HepG2 (cell line): ENCODE data around the gene MYO1B. TPM values are rescaled to one million over a fixed set of nuclear protein-coding genes. Genes with fewer than 3 reads are reported as not detected.

Experiments used
- BHLHE40 ChIP-seq: IDR thresholded peaks from 2 replicates; pipeline ENCODE4 v1.6.1; 2011; ENCODE audit warnings: low read length, improper control_type of control experiment
- NRL ChIP-seq: sonication (generic); formaldehyde crosslinking; IDR thresholded peaks from 2 replicates; pipeline ENCODE4 v1.5.0; 2020; ENCODE audit warnings: missing genetic modification reagents, mild to moderate bottlenecking, moderate library complexity, borderline replicate concordance
- PAWR ChIP-seq: sonication (generic); formaldehyde crosslinking; IDR thresholded peaks from 2 replicates; pipeline ENCODE4 v1.4.0; 2020; ENCODE audit warnings: missing genetic modification reagents, mild to moderate bottlenecking, borderline replicate concordance
- PAX8 ChIP-seq: sonication (generic); formaldehyde crosslinking; IDR thresholded peaks from 2 replicates; pipeline ENCODE4 v1.8.0; 2022; ENCODE audit warnings: mild to moderate bottlenecking, missing genetic modification reagents, borderline replicate concordance
- SOX5 ChIP-seq: IDR thresholded peaks from 2 replicates; pipeline ENCODE4 v1.6.1; 2016; ENCODE audit warnings: borderline replicate concordance
- SP140L ChIP-seq: sonication (generic); formaldehyde crosslinking; IDR thresholded peaks from 2 replicates; pipeline ENCODE4 v1.4.0; 2020; ENCODE audit warnings: missing genetic modification reagents, borderline replicate concordance
- SRSF1 ChIP-seq: fragments of 200-400 bp; formaldehyde crosslinking; optimal IDR thresholded peaks from 2 replicates; pipeline ENCODE3; 2017; ENCODE audit warnings: mild to moderate bottlenecking, low read depth, low read length, moderate library complexity
- THYN1 ChIP-seq: sonication (generic); formaldehyde crosslinking; IDR thresholded peaks from 2 replicates; pipeline ENCODE4 v1.8.1; 2023; ENCODE audit warnings: low read depth, mild to moderate bottlenecking, moderate library complexity, missing genetic modification reagents, borderline replicate concordance
- ZFAT ChIP-seq: sonication (generic); formaldehyde crosslinking; conservative IDR thresholded peaks from 2 replicates; pipeline ENCODE4 v1.8.1; 2023; ENCODE audit warnings: missing genetic modification reagents, inconsistent platforms
- ZKSCAN8 ChIP-seq: IDR thresholded peaks from 2 replicates; pipeline ENCODE4 v1.6.1; 2016; ENCODE audit warnings: borderline replicate concordance, missing genetic modification reagents, missing compliant biosample characterization
- ZNF460 ChIP-seq: sonication (generic); formaldehyde crosslinking; IDR thresholded peaks from 2 replicates; pipeline ENCODE4 v1.5.1; 2020; ENCODE audit warnings: missing genetic modification reagents, mild to moderate bottlenecking, borderline replicate concordance
- ZNF883 ChIP-seq: sonication (generic); formaldehyde crosslinking; IDR thresholded peaks from 2 replicates; pipeline ENCODE4 v1.5.1; 2020; ENCODE audit warnings: mild to moderate bottlenecking, missing genetic modification reagents; ENCODE audit errors: not compliant biosample characterization
- polyA plus RNA-seq, 8 experiments: library from polyadenylated mRNA; depleted of rRNA in 3 of 8; stranded (reverse) in 7 of 8; unstranded in 1 of 8; fragments of >200 nt; fragmentation: Illumina TruSeq in 4 of 8; extraction: Trizol in 4 of 8; gene quantifications; 2 replicates each; pipeline versions ENCODE4 v1.2.1 to v1.2.3, GENCODE V29; 2011 to 2016; ENCODE audit warnings: low read depth in 4 of 8, missing spikeins in 1 of 8, mixed read lengths in 1 of 8; ENCODE audit not compliant: insufficient read depth in 1 of 8
- total RNA-seq, 5 experiments: library from RNA; depleted of rRNA; stranded (reverse); fragments of >200 nt; fragmentation: Illumina TruSeq; extraction: Trizol; gene quantifications; 2 replicates each; pipeline ENCODE4 v1.2.3, GENCODE V29; 2016; ENCODE audit warnings: low read depth in 1 of 5
- TF ChIP-seq, protein P1 (sequence below): IDR thresholded peaks from 2 replicates; pipeline ENCODE4 v1.6.1; 2012; ENCODE audit warnings: low read depth, low read length, improper control_type of control experiment
- TF ChIP-seq, protein P2 (sequence below): sonication (generic); formaldehyde crosslinking; IDR thresholded peaks from 2 replicates; pipeline ENCODE4 v1.4.0; 2020; ENCODE audit warnings: mild to moderate bottlenecking, missing genetic modification reagents
- TF ChIP-seq, protein P3 (sequence below): sonication (generic); formaldehyde crosslinking; IDR thresholded peaks from 2 replicates; pipeline ENCODE4 v1.5.1; 2020; ENCODE audit warnings: missing genetic modification reagents, mild to moderate bottlenecking, borderline replicate concordance
- TF ChIP-seq, protein P4 (sequence below): sonication (generic); formaldehyde crosslinking; IDR thresholded peaks from 2 replicates; pipeline ENCODE4 v1.8.0; 2022; ENCODE audit warnings: missing genetic modification reagents, mild to moderate bottlenecking, inconsistent platforms, borderline replicate concordance
- TF ChIP-seq, protein P5 (sequence below): IDR thresholded peaks from 2 replicates; pipeline ENCODE4 v1.6.1; 2012; ENCODE audit warnings: low read length, improper control_type of control experiment
- TF ChIP-seq, protein P6 (sequence below): sonication (generic); formaldehyde crosslinking; IDR thresholded peaks from 2 replicates; pipeline ENCODE4 v1.5.0; 2020; ENCODE audit warnings: mild to moderate bottlenecking, missing genetic modification reagents, borderline replicate concordance

MYO1B gene
- total and polyA plus RNA-seq, 2 of the 13 experiments (the other 11 are each of a cell fraction or from before 2014, with no cell fraction given): 36.9 to 89.8 TPM

DNA sequence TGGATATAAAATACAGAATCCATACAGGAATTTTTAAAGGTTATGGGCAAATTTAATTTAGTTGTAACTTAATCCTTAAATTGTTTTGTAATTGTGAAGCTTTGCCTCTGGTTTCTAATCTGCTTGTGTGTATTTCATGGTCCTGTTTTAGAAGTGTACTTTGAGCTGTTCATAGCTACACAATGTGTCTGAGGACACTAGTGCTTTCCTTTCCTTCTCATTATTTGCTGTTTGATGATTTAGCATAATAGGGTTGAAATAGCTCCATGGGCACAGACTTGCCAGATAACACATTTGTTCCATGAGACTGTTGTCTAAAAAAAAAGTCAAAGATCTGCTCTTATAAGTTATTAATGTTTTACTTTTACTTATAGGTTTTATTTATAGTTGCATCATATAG lies 134.2 kb downstream of the MYO1B start (continued):
- TF ChIP-seq, protein P1, sequence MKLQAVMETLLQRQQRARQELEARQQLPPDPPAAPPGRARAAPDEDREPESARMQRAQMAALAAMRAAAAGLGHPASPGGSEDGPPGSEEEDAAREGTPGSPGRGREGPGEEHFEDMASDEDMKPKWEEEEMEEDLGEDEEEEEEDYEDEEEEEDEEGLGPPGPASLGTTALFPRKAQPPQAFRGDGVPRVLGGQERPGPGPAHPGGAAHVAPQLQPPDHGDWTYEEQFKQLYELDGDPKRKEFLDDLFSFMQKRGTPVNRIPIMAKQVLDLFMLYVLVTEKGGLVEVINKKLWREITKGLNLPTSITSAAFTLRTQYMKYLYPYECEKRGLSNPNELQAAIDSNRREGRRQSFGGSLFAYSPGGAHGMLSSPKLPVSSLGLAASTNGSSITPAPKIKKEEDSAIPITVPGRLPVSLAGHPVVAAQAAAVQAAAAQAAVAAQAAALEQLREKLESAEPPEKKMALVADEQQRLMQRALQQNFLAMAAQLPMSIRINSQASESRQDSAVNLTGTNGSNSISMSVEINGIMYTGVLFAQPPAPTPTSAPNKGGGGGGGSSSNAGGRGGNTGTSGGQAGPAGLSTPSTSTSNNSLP: 0 out of 2 replicates have a peak, but pooled peaks have one; percentile 10
- TF ChIP-seq ZNF883 (no peak), NRL (CRISPR knock-in tag) (no peak), SOX5 (CRISPR knock-in tag) (peak; percentile 37; the same call in 1 of the 2 replicates), SP140L (no peak), BHLHE40 (no peak), ZNF460 (CRISPR knock-in tag) (no peak), PAWR (CRISPR knock-in tag) (no peak), THYN1 (CRISPR knock-in tag) (no peak), ZKSCAN8 (CRISPR knock-in tag) (no peak), SRSF1 (no peak), PAX8 (CRISPR knock-in tag) (no peak), ZFAT (CRISPR knock-in tag) (no peak)
- TF ChIP-seq, protein P2, sequence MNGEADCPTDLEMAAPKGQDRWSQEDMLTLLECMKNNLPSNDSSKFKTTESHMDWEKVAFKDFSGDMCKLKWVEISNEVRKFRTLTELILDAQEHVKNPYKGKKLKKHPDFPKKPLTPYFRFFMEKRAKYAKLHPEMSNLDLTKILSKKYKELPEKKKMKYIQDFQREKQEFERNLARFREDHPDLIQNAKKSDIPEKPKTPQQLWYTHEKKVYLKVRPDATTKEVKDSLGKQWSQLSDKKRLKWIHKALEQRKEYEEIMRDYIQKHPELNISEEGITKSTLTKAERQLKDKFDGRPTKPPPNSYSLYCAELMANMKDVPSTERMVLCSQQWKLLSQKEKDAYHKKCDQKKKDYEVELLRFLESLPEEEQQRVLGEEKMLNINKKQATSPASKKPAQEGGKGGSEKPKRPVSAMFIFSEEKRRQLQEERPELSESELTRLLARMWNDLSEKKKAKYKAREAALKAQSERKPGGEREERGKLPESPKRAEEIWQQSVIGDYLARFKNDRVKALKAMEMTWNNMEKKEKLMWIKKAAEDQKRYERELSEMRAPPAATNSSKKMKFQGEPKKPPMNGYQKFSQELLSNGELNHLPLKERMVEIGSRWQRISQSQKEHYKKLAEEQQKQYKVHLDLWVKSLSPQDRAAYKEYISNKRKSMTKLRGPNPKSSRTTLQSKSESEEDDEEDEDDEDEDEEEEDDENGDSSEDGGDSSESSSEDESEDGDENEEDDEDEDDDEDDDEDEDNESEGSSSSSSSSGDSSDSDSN (CRISPR knock-in tag): no peak
- TF ChIP-seq, protein P3, sequence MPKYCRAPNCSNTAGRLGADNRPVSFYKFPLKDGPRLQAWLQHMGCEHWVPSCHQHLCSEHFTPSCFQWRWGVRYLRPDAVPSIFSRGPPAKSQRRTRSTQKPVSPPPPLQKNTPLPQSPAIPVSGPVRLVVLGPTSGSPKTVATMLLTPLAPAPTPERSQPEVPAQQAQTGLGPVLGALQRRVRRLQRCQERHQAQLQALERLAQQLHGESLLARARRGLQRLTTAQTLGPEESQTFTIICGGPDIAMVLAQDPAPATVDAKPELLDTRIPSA (CRISPR knock-in tag): no peak
- TF ChIP-seq, protein P4, sequence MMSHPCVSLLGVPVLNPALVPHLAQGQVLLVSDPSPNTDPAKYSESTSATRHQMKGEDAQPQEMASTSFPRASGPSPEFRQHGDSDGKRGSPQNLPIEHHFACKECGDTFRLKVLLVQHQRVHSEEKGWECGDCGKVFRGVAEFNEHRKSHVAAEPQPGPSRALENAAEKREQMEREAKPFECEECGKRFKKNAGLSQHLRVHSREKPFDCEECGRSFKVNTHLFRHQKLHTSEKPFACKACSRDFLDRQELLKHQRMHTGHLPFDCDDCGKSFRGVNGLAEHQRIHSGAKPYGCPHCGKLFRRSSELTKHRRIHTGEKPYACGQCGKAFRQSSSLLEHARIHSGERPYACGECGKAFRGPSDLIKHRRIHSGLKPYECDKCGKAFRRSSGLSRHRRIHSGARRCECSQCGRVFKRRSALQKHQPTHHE (CRISPR knock-in tag): no peak
- TF ChIP-seq, protein P5, sequence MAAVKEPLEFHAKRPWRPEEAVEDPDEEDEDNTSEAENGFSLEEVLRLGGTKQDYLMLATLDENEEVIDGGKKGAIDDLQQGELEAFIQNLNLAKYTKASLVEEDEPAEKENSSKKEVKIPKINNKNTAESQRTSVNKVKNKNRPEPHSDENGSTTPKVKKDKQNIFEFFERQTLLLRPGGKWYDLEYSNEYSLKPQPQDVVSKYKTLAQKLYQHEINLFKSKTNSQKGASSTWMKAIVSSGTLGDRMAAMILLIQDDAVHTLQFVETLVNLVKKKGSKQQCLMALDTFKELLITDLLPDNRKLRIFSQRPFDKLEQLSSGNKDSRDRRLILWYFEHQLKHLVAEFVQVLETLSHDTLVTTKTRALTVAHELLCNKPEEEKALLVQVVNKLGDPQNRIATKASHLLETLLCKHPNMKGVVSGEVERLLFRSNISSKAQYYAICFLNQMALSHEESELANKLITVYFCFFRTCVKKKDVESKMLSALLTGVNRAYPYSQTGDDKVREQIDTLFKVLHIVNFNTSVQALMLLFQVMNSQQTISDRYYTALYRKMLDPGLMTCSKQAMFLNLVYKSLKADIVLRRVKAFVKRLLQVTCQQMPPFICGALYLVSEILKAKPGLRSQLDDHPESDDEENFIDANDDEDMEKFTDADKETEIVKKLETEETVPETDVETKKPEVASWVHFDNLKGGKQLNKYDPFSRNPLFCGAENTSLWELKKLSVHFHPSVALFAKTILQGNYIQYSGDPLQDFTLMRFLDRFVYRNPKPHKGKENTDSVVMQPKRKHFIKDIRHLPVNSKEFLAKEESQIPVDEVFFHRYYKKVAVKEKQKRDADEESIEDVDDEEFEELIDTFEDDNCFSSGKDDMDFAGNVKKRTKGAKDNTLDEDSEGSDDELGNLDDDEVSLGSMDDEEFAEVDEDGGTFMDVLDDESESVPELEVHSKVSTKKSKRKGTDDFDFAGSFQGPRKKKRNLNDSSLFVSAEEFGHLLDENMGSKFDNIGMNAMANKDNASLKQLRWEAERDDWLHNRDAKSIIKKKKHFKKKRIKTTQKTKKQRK: no peak
- TF ChIP-seq, protein P6, sequence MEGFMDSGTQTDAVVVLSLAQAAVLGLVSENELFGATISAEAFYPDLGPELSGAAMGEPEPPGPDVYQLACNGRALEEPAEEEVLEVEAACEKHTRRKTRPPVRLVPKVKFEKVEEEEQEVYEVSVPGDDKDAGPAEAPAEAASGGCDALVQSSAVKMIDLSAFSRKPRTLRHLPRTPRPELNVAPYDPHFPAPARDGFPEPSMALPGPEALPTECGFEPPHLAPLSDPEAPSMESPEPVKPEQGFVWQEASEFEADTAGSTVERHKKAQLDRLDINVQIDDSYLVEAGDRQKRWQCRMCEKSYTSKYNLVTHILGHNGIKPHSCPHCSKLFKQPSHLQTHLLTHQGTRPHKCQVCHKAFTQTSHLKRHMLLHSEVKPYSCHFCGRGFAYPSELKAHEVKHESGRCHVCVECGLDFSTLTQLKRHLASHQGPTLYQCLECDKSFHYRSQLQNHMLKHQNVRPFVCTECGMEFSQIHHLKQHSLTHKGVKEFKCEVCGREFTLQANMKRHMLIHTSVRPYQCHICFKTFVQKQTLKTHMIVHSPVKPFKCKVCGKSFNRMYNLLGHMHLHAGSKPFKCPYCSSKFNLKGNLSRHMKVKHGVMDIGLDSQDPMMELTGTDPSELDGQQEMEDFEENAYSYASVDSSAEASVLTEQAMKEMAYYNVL (CRISPR knock-in tag): no peak
